Measurements from ENCODE around the gene AMT. TPM values are rescaled to one million over a fixed set of nuclear protein-coding genes. Genes with fewer than 3 reads are reported as not detected.

The AMT gene
- total RNA-seq, 1 donor from 2014 or later, result 7.0 TPM

DNA sequence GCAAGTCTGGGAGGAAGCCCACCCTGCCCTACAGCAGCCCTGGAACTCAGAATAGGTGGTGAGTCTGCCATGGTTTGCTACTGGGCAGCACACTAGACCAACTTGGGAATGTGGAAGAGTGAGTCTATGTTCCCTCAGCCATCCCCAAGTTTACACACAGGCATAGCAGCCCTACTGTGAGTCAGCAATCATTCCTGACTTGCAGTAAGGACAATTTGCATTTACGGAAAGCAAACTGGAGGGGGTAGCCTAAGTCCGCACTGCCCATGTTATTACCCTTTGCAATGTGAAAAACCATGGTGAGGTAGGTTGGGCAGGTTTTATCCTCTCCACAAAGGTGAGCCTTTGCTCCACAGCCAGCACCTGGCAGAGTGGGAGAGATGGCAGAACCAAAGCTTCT lies 5.4 kb downstream of the AMT start:
- CTCF ChIA-PET, result interaction anchor here (1.0 to 2.7 kb wide), 4 partner anchors 27 to 77 kb away, joined by 3 to 22 read pairs (median 4); partner anchors contain the start of gene USP4
- POLR2A ChIA-PET, result interaction anchor here (0.5 to 3.1 kb wide), 12 partner anchors 9 to 410 kb away, joined by 3 to 45 read pairs (median 8); partner anchors contain the start of genes DAG1, NICN1, USP4 and WDR6
- Mint-ChIP-seq H3K4me3 (peak overlapping the region; percentile 67), H3K27me3 (no peaks in the 10 kb centered on the region), H3K4me1 (peaks cover 61% of the 10 kb centered on the region), H3K9me3 (no peaks in the 10 kb centered on the region), H3K27ac (peak overlapping the region; percentile 94), H3K36me3 (ENCODE audit: low read depth) (peaks cover 30% of the 10 kb centered on the region)
- DNase-seq (no peak), ATAC-seq (ENCODE audit: low read depth) (no peak)
- intact Hi-C loops (cut with micrococcal nuclease), result loop anchor here (1.0 to 10.0 kb wide), 5 partner anchors 12 to 702 kb away; partner anchors contain the start of genes IP6K2, NICN1, RBM6 and USP4
- no peak for TF ChIP-seq CTCF (IDR thresholded peaks at IDR 0.05)

DNA sequence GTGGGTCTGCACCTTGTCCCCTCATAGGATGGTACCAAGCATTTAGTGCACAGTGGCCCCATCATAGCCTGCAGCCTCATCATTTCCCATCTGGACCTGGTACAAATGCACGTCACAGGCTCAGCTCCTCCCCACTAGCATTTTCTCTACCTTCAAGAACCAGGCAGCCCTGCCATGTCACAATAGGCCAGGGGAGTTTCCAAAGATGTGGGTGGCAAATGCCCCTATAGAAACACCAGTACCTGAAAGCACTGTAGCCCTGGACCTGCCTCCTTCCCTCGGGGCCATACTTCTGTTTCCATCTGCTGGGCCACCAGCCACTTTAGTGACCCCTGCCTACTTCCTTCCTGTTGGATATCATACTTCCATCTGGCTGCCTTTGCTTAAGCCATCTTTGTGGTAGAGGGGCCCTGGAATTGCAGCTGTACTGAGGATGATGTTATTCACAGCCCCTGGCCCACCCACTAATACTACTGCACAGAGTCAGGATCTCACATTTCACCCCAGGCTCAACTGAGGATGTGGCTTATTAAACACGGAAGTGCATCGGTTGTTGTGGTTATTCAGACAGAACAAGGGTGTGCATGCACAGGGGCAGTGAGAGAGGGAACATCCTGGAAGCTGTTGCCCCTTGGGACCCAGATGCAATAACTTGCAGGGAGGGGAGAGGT lies 6.2 kb downstream of the AMT start:
- no peaks in the 10 kb centered on the region for H3K27me3 Mint-ChIP-seq
- peaks cover 60% of the 10 kb centered on the region for H3K4me1 Mint-ChIP-seq
- peak; percentile 32 for ATAC-seq (ENCODE audit: low read depth)
- peaks cover 33% of the 10 kb centered on the region for H3K36me3 Mint-ChIP-seq (ENCODE audit: low read depth)
- no peak for TF ChIP-seq CTCF (IDR thresholded peaks at IDR 0.05)
- peak overlapping the region; percentile 94 for H3K27ac Mint-ChIP-seq
- H3K9me3 Mint-ChIP-seq, result no peaks in the 10 kb centered on the region
- H3K4me3 Mint-ChIP-seq, result peak overlapping the region; percentile 67
- POLR2A ChIA-PET, result interaction anchor here (0.5 to 3.1 kb wide), 19 partner anchors 10 to 947 kb away, joined by 3 to 45 read pairs (median 5); partner anchors contain the start of genes DAG1, NICN1, USP4 and WDR6
- intact Hi-C loops (cut with micrococcal nuclease), result loop anchor here (1.0 to 10.0 kb wide), 6 partner anchors 13 to 701 kb away; partner anchors contain the start of genes IP6K2, NICN1, RBM6 and USP4
- CTCF ChIA-PET, result interaction anchor here (0.8 to 2.7 kb wide), 8 partner anchors 28 to 323 kb away, joined by 3 to 22 read pairs (median 3); partner anchors contain the start of genes QRICH1 and USP4
- DNase-seq, result peak; percentile 50

- intact Hi-C loops (cut with micrococcal nuclease), result loop anchor here (1.0 to 10.0 kb wide), 5 partner anchors 35 to 1632 kb away; partner anchors contain the start of genes APEH, IP6K2, RBM6 and SMARCC1
- POLR2A ChIA-PET, result interaction anchor here (0.5 to 3.0 kb wide), 6 partner anchors 11 to 321 kb away, joined by 3 to 43 read pairs (median 8); partner anchors contain the start of genes NICN1 and QRICH1
- no peak for TF ChIP-seq CTCF (IDR thresholded peaks at IDR 0.05)
Observed at GRCh38 chr3:49414753-49415152, 7.5 kb downstream of the AMT start.

GRCh38 chr3:49413338-49413734 lies 8.9 kb downstream of the AMT start:
- ChIA-PET POLR2A (interaction anchor here (0.9 to 3.4 kb wide), 6 partner anchors 16 to 320 kb away, joined by 3 to 78 read pairs (median 10); partner anchors contain the start of genes NICN1, QRICH1 and USP4), CTCF (interaction anchor here (1.2 to 1.4 kb wide), 2 partner anchors 16 to 73 kb away, joined by 4 read pairs; partner anchors contain the start of genes NICN1 and USP4)
- intact Hi-C loops (cut with micrococcal nuclease), result loop anchor here (2.0 to 10.0 kb wide), 5 partner anchors 259 to 1631 kb away; partner anchors contain the start of genes APEH, IP6K2, RBM6 and SMARCC1
- H3K27me3 Mint-ChIP-seq, result no peaks in the 10 kb centered on the region
- peak overlapping the region; percentile 91 for H3K4me3 Mint-ChIP-seq
- peaks cover 34% of the 10 kb centered on the region for H3K36me3 Mint-ChIP-seq (ENCODE audit: low read depth)
- TF ChIP-seq CTCF (IDR thresholded peaks at IDR 0.05), result no peak
- no peaks in the 10 kb centered on the region for H3K9me3 Mint-ChIP-seq
- DNase-seq (no peak), ATAC-seq (ENCODE audit: low read depth) (no peak)
- H3K4me1 Mint-ChIP-seq, result peaks cover 80% of the 10 kb centered on the region
- peak overlapping the region; percentile 92 for H3K27ac Mint-ChIP-seq

More at GRCh38 chr3:49414753-49415152, 7.5 kb downstream of the AMT start:
- Mint-ChIP-seq H3K27me3 (no peaks in the 10 kb centered on the region), H3K4me3 (no peak overlapping the region), H3K9me3 (no peaks in the 10 kb centered on the region), H3K4me1 (peaks cover 72% of the 10 kb centered on the region), H3K27ac (peak overlapping the region; percentile 94), H3K36me3 (ENCODE audit: low read depth) (peaks cover 37% of the 10 kb centered on the region)
- DNase-seq, result no peak
- no peak for ATAC-seq (ENCODE audit: low read depth)
- CTCF ChIA-PET, result interaction anchor here (0.9 to 2.7 kb wide), 3 partner anchors 30 to 321 kb away, joined by 3 to 22 read pairs (median 3); partner anchors contain the start of gene QRICH1

Measured in activated B cell treated with CpG ODN at 0.5 μM for 24 hours (primary cell).